ENCODE data around the gene IRF4. TPM values are rescaled to one million over a fixed set of nuclear protein-coding genes. Genes with fewer than 3 reads are reported as not detected.

The IRF4 gene
- total and polyA plus RNA-seq, 2 donors (not counting 3 experiments of a cell fraction or from before 2014, with no cell fraction given) = not detected

GRCh38 chr6:451336-451735 lies 59.8 kb downstream of the IRF4 start:
- Histone ChIP-seq H3K36me3 (ENCODE audit: control insufficient read depth in 2 of 2, extremely low read depth in 1 of 2, insufficient read depth in 2 of 2, low read length in 2 of 2) (no peaks in the 10 kb centered on the region), H3K79me2 (ENCODE audit: control insufficient read depth, insufficient read depth, low read length) (no peaks in the 10 kb centered on the region), H3K4me3 (replicated peaks in 1 of 3; ENCODE audit: insufficient read depth in 1 of 3, low read depth in 1 of 3, low read length in 3 of 3) (no peak overlapping the region), H3K27ac (ENCODE audit: insufficient read depth, low read depth, low read length) (no peak overlapping the region), H3K4me2 (ENCODE audit: insufficient read depth, low read length) (no peak overlapping the region), H4K20me1 (replicated peaks; ENCODE audit: control insufficient read depth, extremely low read depth, insufficient read depth, low read length) (no peaks in the 10 kb centered on the region), H3K9ac (replicated peaks; ENCODE audit: extremely low read depth, insufficient read depth, low read length) (no peak overlapping the region), H3K9me3 (replicated peaks; ENCODE audit: control insufficient read depth, insufficient read depth, low read length) (no peaks in the 10 kb centered on the region), H2AFZ (ENCODE audit: low read depth, low read length) (no peak overlapping the region), H3K9me1 (replicated peaks; ENCODE audit: control insufficient read depth, extremely low read depth, insufficient read depth, low read length) (no peaks in the 10 kb centered on the region), H3K27me3 (ENCODE audit: control insufficient read depth in 2 of 2, insufficient read depth in 2 of 2, low read length in 2 of 2) (no peaks in the 10 kb centered on the region), H3K4me1 (ENCODE audit: control insufficient read depth, extremely low read depth, insufficient read depth, low read length) (no peaks in the 10 kb centered on the region)
- no peak for TF ChIP-seq CTCF (IDR thresholded peaks at IDR 0.05; ENCODE audit: extremely low read depth in 1 of 2, insufficient read depth in 1 of 2, low read depth in 1 of 2, low read length in 2 of 2)
- TF ChIP-seq POLR2AphosphoS5 (IDR thresholded peaks at IDR 0.05; ENCODE audit: insufficient read depth, low read depth, low read length) = no peak
- no peak for TF ChIP-seq MYC (IDR thresholded peaks at IDR 0.05; ENCODE audit: low read depth, low read length)
- TF ChIP-seq FOS (IDR thresholded peaks at IDR 0.05; ENCODE audit: borderline replicate concordance, insufficient read depth, low read length) = no peak
- no peak for TF ChIP-seq EZH2 (IDR thresholded peaks at IDR 0.05; ENCODE audit: borderline replicate concordance, low read depth, low read length, severe bottlenecking)
- no peak for TF ChIP-seq GATA2 (IDR thresholded peaks at IDR 0.05; ENCODE audit: insufficient read depth, insufficient read length, low read depth, low read length)
- no peak for TF ChIP-seq JUN (IDR thresholded peaks at IDR 0.05; ENCODE audit: borderline replicate concordance, insufficient read depth, insufficient read length, low read depth)
- no peak for TF ChIP-seq POLR2A (IDR thresholded peaks at IDR 0.05; ENCODE audit: low read depth, low read length)
- no peak for TF ChIP-seq MAX (IDR thresholded peaks at IDR 0.05; ENCODE audit: insufficient read depth, insufficient read length)
- FAIRE-seq = no peak
- ChIA-PET POLR2A (no interaction called here), CTCF (no interaction called here)
- intact Hi-C loops (cut with micrococcal nuclease) = no loop called here
- dilution Hi-C loops (cut with MboI; ENCODE audit: extremely low pct_ligation_motif_present, low sequenced_read_pairs) = no loop called here
- no TSS peak for BruUV-seq (replicated peaks)
- no peak for DNase-seq (ENCODE audit: low read depth, low spot score)
